HS-27A (cell line): ENCODE measurements around the gene CTNNA3.

Experiments
- DNase-seq: peaks from one replicate; pipeline ENCODE4 v3.0.0-alpha.2; 2012; ENCODE audit warnings: low read depth, missing footprints

CTNNA3 gene

GRCh38 chr10:66214721-66215404 is 1481.1 kb downstream of the CTNNA3 start:
- no peak for DNase-seq

GRCh38 chr10:66209025-66209424 is 1487.0 kb downstream of the CTNNA3 start:
- no peak for DNase-seq

GRCh38 chr10:66204838-66205237 is 1491.2 kb downstream of the CTNNA3 start:
- no peak for DNase-seq

GRCh38 chr10:66202101-66202500 is 1493.9 kb downstream of the CTNNA3 start:
- DNase-seq, result no peak

- no peak for DNase-seq
These were observed 1503.7 kb downstream of the CTNNA3 start for GRCh38 chr10:66192162-66192831.

GRCh38 chr10:66190413-66190812 is 1505.6 kb downstream of the CTNNA3 start:
- DNase-seq, result no peak

GRCh38 chr10:66189271-66189670 is 1506.7 kb downstream of the CTNNA3 start:
- no peak for DNase-seq

GRCh38 chr10:66187053-66187733 is 1508.8 kb downstream of the CTNNA3 start:
- DNase-seq, result no peak

GRCh38 chr10:66183028-66183427 is 1513.0 kb downstream of the CTNNA3 start:
- no peak for DNase-seq

GRCh38 chr10:66180581-66181318 is 1515.2 kb downstream of the CTNNA3 start:
- DNase-seq, result no peak

- no peak for DNase-seq
These were observed 1516.0 kb downstream of the CTNNA3 start for GRCh38 chr10:66180021-66180420.

- no peak for DNase-seq
These were observed 1519.2 kb downstream of the CTNNA3 start for GRCh38 chr10:66176772-66177171.

- DNase-seq, result no peak
These were observed 1528.2 kb downstream of the CTNNA3 start for GRCh38 chr10:66167816-66168215.

- DNase-seq, result no peak
These were observed 1533.3 kb downstream of the CTNNA3 start for GRCh38 chr10:66162560-66163143.

GRCh38 chr10:66151346-66151745 is 1544.6 kb downstream of the CTNNA3 start:
- DNase-seq, result no peak

- no peak for DNase-seq
These were observed 1547.7 kb downstream of the CTNNA3 start for GRCh38 chr10:66148312-66148711.

- DNase-seq, result no peak
These were observed 1552.0 kb downstream of the CTNNA3 start for GRCh38 chr10:66144016-66144415.

- no peak for DNase-seq
These were observed 1593.2 kb downstream of the CTNNA3 start for GRCh38 chr10:66102756-66103155.

GRCh38 chr10:66098595-66099480 is 1597.2 kb downstream of the CTNNA3 start:
- DNase-seq, result no peak

- no peak for DNase-seq
These were observed 1600.4 kb downstream of the CTNNA3 start for GRCh38 chr10:66095610-66096009.

- no peak for DNase-seq
These were observed 1610.1 kb downstream of the CTNNA3 start for GRCh38 chr10:66085906-66086305.
